HG03159 (cell line): Measurements from ENCODE around the gene TUBB4B.

Source experiments
- ATAC-seq: cut with Tn5 transposase; IDR thresholded peaks from one replicate; pipeline ENCODE4 v1.9.1; 2021; ENCODE audit warnings: mild to moderate bottlenecking, moderate library complexity; ENCODE audit not compliant: unreplicated experiment

The TUBB4B gene

DNA sequence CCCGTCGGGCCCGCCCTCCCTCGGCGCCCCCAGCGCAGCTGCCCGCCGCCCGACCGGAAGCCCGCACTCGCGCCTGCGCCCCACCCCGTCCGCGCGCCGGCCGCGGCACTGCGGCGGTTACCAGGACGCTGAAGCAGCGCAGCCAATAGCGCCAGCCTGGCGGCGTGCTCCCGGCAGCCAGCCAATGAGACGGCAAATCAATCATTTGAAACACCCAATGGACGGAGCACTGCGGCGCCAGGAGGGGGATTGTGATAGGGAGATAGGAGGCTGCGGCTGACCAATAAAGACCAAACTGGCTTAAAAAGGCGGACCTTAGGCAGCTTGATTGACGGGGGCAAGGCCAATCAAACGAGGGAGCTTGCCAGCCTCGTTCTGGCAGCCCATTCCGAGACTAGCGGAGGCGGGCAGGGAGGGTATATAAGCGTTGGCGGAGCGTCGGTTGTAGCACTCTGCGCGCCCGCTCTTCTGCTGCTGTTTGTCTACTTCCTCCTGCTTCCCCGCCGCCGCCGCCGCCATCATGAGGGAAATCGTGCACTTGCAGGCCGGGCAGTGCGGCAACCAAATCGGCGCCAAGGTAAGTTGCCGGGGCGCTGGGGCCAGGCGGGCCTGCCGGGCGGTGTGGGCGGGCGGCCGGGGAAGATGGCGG lies at the start of gene TUBB4B:
Gene TUBB4B, plus strand, starts transcription at position 447 of the 649 bp plus-strand sequence. Its CDS starts 74 bp downstream, at position 521.
- ATAC-seq: peak; percentile 68

DNA sequence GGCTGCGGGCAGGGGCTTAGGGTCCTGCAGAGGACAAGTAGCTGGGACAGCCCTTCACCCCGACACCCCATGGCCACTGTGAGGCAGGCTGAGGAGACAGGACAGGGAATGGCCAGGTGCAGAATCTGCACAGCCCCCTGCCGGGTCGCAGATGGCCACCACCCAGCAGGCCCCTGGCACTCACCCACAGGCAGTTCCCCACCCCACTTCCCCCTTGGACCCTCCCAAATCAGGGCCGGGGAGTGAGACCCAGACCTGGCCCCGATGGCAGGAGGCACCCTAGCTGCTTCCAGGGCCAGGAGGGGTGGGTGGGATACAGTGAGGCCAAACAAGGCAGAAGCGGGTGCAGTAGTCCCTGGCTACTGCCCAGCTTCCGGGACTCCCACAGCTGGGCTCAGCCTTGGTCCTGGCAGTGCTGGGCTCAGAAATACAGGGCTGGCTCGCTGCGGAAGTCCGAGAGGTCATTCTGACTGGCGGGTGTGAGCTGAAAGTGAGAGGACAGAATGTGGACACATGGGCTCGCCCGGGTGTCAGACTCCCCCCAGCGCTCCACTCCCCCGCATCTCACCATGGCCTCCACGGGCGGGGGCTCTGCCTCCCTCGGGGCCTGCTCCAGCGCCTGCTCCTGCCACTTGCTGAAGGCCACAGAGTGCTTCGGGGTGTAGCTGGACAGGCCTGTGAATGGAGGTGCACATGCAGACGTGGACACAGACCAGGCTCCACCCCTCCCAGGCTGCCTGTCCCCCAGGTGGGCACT lies 49.2 kb upstream of the TUBB4B start:
- ATAC-seq: no peak

DNA sequence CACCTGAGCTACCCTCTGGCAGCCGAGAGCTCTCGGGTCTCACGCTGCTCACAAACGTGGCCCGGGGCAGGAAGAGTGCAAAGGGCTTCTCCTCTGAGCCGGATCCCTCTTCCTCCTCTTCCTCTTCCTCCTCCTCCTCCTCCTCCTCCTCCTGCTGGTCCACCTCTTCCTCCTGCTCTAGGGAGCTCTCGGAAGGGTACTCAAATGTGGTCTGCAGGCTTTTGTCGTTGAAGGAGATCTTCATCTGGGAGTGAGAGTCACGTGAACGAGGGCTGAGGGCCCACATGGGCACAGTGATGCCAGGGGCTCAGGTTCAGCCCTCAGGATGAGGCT lies 48.7 kb upstream of the TUBB4B start:
- ATAC-seq: no peak

DNA sequence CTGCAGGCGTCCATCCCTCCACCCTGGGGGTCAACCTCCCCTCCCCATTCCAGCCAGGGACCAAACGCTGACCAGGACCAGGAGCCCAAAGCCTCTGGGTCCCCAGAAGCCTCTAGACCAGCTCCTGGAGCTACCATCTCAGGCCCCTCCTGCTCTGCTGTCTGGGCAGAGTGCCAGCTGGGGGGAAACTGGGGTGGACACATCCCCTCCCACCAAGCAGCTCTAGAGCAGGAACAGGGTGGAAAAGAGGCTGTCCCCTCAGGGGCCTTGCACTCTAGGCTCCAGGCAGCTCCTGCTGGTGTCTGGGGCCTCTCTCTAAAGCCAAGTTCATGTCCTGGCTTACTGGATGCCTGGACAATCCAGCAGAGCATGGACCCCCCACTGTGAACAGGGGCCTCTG lies 48.2 kb upstream of the TUBB4B start:
- ATAC-seq: no peak

DNA sequence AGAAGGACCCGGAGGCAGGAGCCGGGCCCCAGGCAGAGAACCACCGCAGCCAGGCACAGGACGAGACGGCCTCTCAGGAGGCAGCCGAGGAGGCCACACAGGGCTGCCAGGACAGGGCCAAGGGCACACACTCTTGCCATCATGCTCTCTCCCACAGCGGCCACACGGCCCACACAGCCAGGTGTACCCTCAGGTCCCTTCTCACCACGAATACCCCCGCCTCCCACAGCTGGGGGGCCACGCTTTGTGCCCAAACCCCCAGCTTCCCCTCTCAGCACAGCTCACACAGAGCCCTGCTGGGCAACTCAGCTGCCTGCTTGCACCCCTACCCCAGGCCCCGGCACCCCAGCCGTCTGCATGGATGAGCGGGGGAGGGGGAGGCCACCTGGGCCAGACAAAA lies 47.3 kb upstream of the TUBB4B start:
- ATAC-seq: no peak

DNA sequence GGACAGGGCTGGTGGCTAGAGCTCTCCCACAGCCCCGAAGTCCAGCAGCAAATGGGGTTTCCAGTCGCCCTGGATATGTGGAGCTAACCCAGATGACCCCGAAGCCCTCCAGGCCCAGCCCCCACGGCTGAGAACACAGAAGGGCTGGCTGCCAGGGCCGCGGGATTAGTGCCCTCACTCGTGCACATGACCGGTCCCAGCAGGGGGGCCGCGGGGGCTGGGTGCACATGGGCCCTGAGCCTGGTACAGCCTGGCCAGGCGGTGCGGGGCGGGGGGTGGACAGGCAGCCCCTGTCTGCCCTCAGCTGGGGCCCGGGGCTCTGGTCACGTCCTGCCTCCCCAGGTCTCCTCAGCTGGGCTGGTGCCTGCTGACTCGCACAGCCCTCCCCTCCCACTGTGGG lies 46.7 kb upstream of the TUBB4B start:
- ATAC-seq: no peak

DNA sequence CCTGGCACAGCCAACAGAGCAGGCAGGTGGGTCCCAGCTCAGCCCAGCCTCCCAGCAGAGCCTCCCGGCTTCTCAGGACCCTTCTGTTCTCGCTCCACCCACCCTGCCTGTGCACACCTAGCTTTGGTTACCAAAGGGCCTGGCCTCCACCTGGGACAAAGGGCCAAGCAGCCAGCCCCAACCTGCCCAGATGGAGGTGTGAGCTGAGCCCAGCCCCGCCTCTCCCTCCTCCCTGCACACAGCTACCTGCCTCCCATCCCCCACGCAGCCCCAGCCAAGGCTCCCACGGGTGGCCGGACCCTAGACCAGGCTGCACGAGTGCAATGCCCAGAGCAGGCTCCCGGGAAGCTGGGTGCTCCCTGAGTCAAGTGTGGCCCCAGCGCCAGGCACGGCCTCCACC lies 46.2 kb upstream of the TUBB4B start:
- ATAC-seq: no peak

DNA sequence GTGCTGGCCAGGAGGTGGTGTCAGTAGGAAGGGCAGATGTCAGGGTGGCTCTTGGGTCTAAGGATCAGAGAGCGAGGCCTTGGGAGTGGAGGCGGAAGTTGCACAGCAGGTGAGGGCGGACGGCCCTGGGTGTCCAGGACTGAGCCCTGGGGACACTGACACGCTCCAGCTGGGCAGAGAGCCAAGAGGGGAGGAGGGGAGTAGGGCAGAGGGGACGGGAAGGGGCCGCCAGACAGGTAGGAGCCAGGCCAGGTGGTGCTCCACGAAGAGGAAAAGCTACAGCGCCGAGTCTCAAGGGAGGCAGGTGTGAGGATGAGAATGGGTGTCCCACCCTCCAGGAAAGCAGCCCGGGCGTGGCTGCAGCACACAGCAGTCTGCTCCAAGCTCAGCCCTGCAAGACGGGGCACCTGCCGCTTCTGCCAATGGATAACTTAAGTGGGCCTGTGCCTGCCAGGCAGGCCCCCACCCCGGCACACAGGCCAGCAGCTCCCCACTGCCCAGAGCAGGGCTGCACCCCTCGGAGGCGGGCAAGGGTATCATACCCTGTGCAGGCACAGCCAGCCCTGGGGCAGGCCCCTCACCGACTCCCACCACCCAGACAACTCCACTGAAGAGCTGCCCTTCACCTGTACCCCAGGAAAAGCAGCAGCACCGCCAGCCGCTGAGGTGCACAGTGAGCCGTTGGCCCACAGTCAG lies 45.4 kb upstream of the TUBB4B start:
- no peak for ATAC-seq

DNA sequence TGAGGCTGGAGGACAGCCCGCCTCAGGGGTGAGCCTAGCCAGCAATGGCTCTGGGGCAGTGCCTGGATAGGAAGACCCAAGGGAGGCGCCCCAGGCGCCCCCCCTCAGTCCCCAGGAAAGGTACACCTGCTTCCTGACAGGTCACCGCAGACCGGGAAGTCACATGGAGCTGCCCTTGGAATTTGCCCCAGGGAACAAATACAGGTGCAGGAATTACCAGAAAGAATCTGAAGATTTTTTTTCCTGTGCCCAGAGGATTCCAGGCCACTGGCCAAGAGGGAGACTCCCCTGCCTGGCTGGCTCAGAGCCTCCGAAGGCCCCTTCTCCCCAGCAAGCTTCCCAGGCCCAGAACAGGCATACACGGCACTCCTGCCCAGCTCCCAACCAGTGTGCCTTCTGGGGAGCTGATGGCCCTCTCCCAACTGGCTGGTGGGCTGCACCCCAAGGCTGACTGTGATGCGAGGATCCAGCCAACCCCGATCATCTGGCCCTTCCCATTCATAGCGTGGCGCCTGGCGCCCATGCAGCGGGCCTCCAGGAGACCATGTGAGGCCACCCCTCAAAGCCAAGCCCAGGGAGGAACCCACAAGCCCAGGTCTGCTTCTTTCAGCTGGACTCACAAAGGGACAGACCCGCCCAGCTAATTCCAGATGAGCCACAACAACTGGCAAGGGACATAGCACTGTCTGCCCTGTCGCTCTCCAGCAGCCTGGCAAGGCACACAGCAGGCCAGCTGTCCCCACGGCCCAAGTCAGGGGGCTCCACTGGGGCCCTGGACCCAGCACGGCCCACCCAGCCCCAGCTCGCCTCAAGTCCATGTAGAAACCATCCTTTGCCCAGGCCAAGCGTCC lies 42.8 kb upstream of the TUBB4B start:
- ATAC-seq: no peak

DNA sequence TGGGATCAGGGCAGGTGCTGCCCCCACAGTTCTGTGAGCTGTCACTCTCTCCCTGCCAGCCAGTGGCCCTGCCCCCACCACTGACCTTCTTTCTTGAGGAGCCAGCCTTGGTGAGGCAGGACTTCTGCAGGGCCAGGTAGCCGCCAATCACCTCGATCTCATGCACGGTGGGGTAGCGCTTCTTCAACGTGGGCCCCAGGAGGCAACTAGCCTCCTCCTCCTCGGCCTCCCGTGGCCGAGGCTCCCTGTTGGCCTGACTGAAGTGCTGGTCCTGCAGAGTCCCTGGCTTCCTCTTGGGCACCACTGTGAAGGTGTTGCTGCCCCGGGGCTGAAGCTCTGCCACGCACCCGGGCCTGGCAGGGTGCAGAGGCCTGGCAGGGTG lies 42.2 kb upstream of the TUBB4B start:
- ATAC-seq: no peak

DNA sequence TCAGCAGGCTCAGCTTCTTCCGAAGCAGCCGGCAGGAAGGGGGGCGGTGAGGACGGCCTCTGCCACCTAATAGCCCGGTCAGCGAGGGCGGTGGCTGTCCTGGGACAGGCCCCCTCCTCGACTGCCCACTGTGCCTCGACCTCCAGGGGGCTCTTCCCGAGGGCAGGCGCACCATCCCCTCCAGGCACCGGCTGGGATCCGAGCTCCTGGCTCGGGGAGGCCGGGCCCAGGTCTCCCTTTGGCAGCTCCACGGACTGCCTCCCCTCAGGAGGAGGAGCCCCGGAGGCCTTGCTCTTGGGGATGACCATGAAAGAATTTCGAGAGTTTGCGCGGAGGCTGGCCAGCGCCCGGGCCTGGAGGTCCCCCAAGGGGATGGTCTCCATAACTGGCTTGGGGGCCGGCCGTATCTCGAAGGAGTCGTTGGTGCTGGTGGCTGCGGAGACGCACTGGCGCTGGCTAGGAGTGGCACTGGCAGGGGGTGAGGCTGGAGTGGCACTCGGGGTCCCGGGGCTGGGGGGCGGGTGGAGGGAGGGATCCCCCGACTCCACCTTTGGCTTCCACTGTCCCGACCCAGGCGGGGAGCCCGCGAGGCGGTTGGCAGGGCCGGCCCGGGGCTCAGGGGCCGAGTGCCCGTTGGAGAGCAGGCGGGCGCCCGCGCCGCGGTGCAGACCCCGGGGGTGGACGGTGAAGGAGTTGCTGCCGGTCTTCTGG lies 41.5 kb upstream of the TUBB4B start:
- no peak for ATAC-seq

DNA sequence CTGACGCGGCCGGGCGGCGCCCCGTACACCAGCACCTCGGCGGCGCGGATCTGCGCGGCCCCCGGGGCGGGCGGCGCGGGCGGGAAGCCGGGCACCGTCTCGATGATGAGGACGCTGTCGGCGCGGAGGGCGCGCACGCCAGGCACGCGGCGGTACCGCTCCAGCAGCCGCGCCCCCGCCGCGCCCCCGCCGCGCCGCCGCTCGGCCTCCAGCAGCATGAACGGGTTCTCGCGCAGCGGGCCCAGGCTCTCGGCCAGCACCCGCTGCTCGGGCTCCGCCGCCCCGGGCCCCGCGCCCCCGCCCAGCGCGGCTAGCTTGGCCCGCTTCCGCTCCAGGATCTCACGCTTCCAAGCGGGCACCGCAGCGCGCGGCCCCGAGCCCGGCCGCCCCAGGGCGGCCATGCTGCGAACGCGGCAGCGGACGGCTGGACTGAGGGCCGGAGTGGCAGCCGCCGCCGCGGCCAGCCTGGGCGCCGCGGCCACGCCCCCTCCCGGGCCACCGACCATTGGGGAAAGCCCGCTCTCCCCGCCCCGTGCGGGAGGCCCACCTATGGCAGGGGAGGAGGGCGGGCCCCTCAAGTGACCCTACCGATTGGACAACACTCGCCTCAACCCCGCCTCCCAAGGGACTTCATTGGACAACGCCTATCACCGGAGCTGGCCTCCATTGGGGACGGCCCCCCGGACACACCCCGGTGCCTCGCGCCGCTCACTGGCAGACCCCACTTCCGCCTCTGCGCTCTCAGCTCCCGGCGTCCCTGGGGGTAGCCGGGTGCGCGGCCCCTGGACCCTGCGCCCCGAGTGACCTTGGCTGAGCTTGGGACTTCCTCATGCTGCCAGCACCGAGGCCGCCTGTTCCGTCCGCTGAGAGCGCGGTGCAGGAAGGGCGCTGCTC lies 40.5 kb upstream of the TUBB4B start, which contains the start of gene TPRN:
Gene TPRN, minus strand, starts transcription at position 431 of the 894 bp plus-strand sequence. Its CDS starts 30 bp downstream, at position 401.
- peak; percentile 84 for ATAC-seq

DNA sequence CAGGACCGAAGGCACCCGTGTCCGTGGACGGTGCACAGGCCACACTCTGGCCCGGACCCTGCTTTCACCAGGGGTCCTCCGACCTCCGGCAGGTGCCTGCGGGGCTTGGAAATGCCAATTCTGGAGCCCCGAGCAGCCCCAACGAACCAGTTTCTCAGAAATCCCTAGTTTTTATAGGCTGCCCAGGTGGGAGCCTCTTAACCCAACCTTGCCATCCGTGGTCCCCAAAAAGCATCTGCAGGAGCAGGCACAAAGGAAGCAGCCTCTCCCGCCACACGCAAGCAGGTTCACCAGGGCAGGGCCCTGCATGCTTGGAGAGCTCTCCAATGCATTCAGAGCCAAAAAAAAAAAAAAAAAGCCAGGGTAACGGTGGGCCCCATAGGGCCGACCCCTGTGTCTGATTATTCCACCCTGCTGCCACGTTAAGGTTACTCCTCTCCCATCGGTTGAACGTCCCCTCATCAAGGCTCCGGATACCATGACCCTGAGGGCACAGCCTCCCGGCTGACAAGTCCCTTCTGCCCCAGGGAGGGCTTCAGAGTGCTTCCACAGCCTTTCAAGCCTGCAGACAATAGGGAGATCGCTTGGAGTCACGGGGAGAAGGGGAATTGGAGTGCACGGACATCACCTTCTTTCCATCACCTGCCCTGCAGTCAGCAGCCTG lies 39.8 kb upstream of the TUBB4B start:
- no peak for ATAC-seq

DNA sequence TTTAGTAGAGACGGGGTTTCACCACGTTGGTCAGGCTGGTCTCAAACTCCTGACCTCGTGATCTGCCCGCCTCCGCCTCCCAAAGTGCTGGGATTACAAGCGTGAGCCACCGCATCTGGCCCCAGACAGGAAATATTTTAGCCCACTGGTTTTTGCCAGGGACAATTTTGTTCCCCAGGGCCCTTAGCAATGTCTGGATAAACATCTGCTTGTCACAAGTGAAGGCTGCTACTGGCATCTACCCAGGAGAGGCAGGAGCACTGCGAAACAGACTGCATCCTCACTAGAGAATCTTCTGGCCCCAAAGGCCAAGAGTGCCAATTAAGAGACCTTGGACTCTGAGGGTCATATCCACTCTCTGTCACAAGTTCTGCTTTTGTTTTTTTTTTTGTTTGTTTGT lies 38.1 kb upstream of the TUBB4B start:
- no peak for ATAC-seq

DNA sequence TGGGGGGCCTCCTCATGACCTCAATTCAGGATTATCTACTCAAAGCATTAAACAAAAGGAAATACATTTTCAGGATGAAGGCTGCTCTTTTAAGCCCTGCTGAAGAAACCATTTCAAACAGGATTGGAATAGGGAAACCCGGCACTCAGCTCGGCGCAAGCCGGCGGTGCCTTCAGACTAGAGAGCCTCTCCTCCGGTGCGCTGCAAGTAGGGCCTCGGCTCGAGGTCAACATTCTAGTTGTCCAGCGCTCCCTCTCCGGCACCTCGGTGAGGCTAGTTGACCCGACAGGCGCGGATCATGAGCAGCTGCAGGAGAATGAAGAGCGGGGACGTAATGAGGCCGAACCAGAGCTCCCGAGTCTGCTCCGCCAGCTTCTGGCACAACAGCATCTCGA lies 36.4 kb upstream of the TUBB4B start:
- ATAC-seq: no peak

DNA sequence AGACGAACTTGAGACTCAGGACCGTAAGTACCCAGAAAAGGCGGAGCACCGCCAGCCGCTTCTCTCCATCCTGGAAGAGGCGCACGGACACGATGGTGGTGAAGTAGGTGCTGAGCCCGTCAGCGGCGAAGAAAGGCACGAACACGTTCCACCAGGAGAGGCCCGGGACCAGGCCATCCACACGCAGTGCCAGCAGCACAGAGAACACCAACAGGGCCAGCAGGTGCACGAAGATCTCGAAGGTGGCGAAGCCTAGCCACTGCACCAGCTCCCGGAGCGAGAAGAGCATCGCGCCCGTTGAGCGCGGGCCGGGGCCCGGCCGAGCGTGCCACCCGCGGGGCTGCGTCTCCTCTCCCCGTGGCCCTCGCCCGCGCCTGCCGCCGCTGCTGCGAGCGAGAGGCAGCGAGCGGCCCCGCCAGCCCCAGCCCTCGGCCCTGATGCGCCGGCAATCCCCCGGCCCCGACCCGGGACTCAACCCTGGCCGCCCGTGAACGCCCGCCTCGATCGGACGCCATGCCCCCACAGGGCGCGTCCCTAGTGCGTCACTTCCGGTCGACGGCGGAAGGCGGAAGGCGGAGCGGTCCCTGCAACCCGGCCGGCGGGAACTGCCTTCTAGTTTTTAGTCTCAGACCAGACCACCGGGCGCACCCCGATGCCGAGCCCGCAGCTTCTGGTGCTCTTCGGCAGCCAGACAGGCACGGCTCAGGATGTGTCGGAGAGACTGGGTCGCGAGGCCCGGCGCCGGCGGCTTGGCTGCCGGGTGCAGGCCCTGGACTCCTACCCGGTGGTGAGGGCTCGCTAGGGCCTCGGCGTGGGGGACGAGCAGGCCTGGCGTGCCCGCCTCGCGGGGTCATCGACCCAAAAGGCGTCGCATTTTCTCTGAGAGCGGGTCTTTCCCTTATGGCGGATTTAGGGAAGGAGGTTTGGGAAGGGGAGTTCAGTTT lies 35.7 kb upstream of the TUBB4B start, which contains the start of the genes NDOR1 and TMEM203:
Gene NDOR1, plus strand, starts transcription at position 575 of the 944 bp plus-strand sequence. Its CDS starts 78 bp downstream, at position 653.
Gene TMEM203, minus strand, starts transcription at position 523 of the 944 bp plus-strand sequence. Its CDS starts 234 bp downstream, at position 289.
- peak; percentile 42 for ATAC-seq

DNA sequence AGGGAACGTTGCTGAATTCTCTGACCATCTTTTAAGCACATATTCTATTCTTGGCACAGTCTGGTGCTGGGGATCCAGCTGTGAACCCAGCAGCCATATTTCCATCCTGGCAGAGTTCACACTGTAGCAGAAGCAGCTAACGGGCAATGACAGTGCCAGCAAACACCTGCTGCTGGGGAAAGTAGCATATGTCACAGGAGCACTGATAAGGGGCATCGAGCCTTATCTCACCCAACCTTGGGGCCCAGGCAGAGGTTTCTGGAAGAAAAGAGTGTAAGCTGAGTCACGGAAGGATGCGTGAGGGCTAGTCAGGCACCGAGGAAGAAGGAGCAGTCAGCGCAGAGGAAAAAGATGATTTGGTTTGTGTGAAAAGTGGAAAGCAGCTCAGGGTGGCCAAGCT lies 34.5 kb upstream of the TUBB4B start:
- ATAC-seq: no peak

DNA sequence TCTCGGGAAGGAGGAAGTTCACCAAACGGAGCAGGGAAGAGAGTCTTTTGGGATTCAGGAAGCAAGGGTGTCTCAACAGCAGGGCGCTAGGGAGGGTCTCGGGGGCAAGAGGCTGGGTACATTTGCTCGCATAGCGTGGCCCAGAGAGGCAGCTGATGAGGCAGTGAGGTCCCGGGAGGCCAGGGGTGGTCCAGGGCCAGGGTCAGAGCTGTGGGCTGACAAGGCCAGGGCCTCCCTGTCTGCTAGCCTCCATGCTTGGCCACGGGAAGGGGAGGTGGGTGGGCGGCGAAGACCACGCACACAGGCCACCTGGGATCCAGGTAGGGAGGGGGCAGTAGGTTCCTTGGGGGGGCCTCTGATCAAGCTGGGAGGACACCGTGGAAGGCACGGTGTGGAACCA lies 29.6 kb upstream of the TUBB4B start:
- no peak for ATAC-seq
